Esophagus muscularis mucosa (tissue), 4 donors: ENCODE data around the gene TIGAR. TPM values are rescaled to one million over a fixed set of nuclear protein-coding genes. Genes with fewer than 3 reads are reported as not detected.

Source experiments
- DNase-seq: peaks from one replicate; pipeline ENCODE4 v3.0.0-alpha.2; 2017; ENCODE audit errors: extremely low spot score
- H3K27ac ChIP-seq, 4 donors: fragments of 200-600 bp; sonication (generic); replicated peaks in 1 of 4; 1 replicate in 3 of 4; 2 replicates in 1 of 4; pipeline ENCODE4 v1.5.1; 2016 to 2019; ENCODE audit warnings: mild to moderate bottlenecking in 1 of 4
- H3K27me3 ChIP-seq, 4 donors: fragments of 200-600 bp; sonication (generic); one replicate each; pipeline versions ENCODE4 v1.5.1 to v1.6.0; 2016 to 2019
- H3K36me3 ChIP-seq, 4 donors: fragments of 200-600 bp; sonication (generic); one replicate each; pipeline ENCODE4 v1.5.1; 2016 to 2019
- H3K4me1 ChIP-seq, 4 donors: fragments of 200-600 bp; sonication (generic); one replicate each; pipeline ENCODE4 v1.5.1; 2016 to 2019
- H3K4me3 ChIP-seq, 4 donors: fragments of 200-600 bp; sonication (generic); 1 replicate in 2 of 4; 2 replicates in 2 of 4; pipeline ENCODE4 v1.5.1; 2016 to 2019; ENCODE audit warnings: mild to moderate bottlenecking in 4 of 4, moderate library complexity in 1 of 4
- H3K9me3 ChIP-seq, 4 donors: fragments of 200-600 bp; sonication (generic); 1 replicate in 3 of 4; 2 replicates in 1 of 4; pipeline ENCODE4 v1.5.1; 2016 to 2019
- CTCF ChIP-seq, 3 experiments: fragments of 200-600 bp in 2 of 3; fragments of 450-650 bp in 1 of 3; sonication (generic) in 2 of 3; IDR thresholded peaks; one replicate each; pipeline ENCODE4 v1.5.1; 2017 to 2019; ENCODE audit warnings: antibody characterized with exemption in 3 of 3, mild to moderate bottlenecking in 2 of 3, moderate library complexity in 1 of 3
- EP300 ChIP-seq: sonication (generic); formaldehyde crosslinking; IDR thresholded peaks from one replicate; pipeline ENCODE4 v1.6.1; 2017; ENCODE audit warnings: antibody characterized with exemption
- POLR2A ChIP-seq: fragments of 450-650 bp; IDR thresholded peaks from one replicate; pipeline ENCODE4 v1.6.1; 2017; ENCODE audit warnings: antibody characterized with exemption, moderate library complexity, mild to moderate bottlenecking, low read depth
- POLR2AphosphoS5 ChIP-seq, 2 donors: sonication (generic); formaldehyde crosslinking; IDR thresholded peaks; one replicate each; pipeline ENCODE4 v1.6.1; 2017; ENCODE audit warnings: antibody characterized with exemption in 2 of 2
- WGBS: methylation state at CpG from one replicate; pipeline ENCODE4 v1.1.5; 2018; 5-methylcytosine and 5-hydroxymethylcytosine counted together
- intact Hi-C: fragments of 100-400 bp; cut with DNase I; formaldehyde crosslinking; loops from one replicate; pipeline ENCODE4 v1.15.1; 2023
- total RNA-seq, 4 donors: library from RNA; depleted of rRNA; stranded (reverse); fragments of >200 nt; gene quantifications; one replicate each; pipeline versions ENCODE4 v1.1.0 to v1.2.1, GENCODE V29; 2016

TIGAR gene
- total RNA-seq, 4 donors from 2014 or later: 6.6 to 7.6 (median 7.4) TPM

GRCh38 chr12:4289231-4289878 is 31.7 kb upstream of the TIGAR start:
- 45% methylated on average over 20 of the region's 20 CpGs for WGBS
- no peak for DNase-seq
- H3K36me3 ChIP-seq: peaks cover 11 to 67% (median 45%) of the 10 kb centered on the region in 4 donors
- intact Hi-C loops: no loop called here
- peak overlapping the region in 3 of 4 donors; percentile 5 to 15 (median 7) for H3K4me3 ChIP-seq
- peaks cover 71 to 91% (median 81%) of the 10 kb centered on the region in 4 donors for H3K4me1 ChIP-seq
- no peaks in the 10 kb centered on the region for H3K27me3 ChIP-seq
- H3K27ac ChIP-seq: peak overlapping the region; percentile 68 to 78 (median 73)
- no peaks in the 10 kb centered on the region for H3K9me3 ChIP-seq
- TF ChIP-seq POLR2A: no peak
- no peak for TF ChIP-seq EP300
- TF ChIP-seq POLR2AphosphoS5 (IDR thresholded peaks at IDR 0.05): no peak
- no peak for TF ChIP-seq CTCF (IDR thresholded peaks at IDR 0.05)

- intact Hi-C loops: no loop called here
- Histone ChIP-seq H3K9me3 (no peaks in the 10 kb centered on the region), H3K4me3 (no peak overlapping the region), H3K36me3 (peaks cover 11 to 67% (median 43%) of the 10 kb centered on the region in 4 donors), H3K27me3 (no peaks in the 10 kb centered on the region), H3K4me1 (peaks cover 77 to 98% (median 86%) of the 10 kb centered on the region in 4 donors), H3K27ac (peak overlapping the region; percentile 68 to 78 (median 73))
- TF ChIP-seq POLR2AphosphoS5 (IDR thresholded peaks at IDR 0.05) (no peak), EP300 (no peak), CTCF (IDR thresholded peaks at IDR 0.05) (no peak), POLR2A (no peak)
- WGBS: 79% methylated on average over 27 of the region's 28 CpGs
- no peak for DNase-seq
Measured at GRCh38 chr12:4289998-4290790, 30.8 kb upstream of the TIGAR start.

- peaks cover 11 to 67% (median 29%) of the 10 kb centered on the region in 4 donors for H3K36me3 ChIP-seq
Measured at GRCh38 chr12:4292341-4293073, 28.5 kb upstream of the TIGAR start.

More at GRCh38 chr12:4292341-4293073, 28.5 kb upstream of the TIGAR start:
- Histone ChIP-seq H3K27ac (peak overlapping the region; percentile 36 to 53 (median 42)), H3K4me3 (no peak overlapping the region), H3K27me3 (no peaks in the 10 kb centered on the region), H3K4me1 (peaks cover 65 to 91% (median 74%) of the 10 kb centered on the region in 4 donors), H3K9me3 (no peaks in the 10 kb centered on the region)
- TF ChIP-seq POLR2A (no peak), POLR2AphosphoS5 (IDR thresholded peaks at IDR 0.05) (no peak), EP300 (no peak), CTCF (IDR thresholded peaks at IDR 0.05) (no peak)
- intact Hi-C loops: no loop called here
- no peak for DNase-seq
- 66% methylated on average over 11 of the region's 16 CpGs for WGBS
